CD8-positive, alpha-beta memory T cell (primary cell): ENCODE data around the gene GALNT14. TPM values are rescaled to one million over a fixed set of nuclear protein-coding genes. Genes with fewer than 3 reads are reported as not detected.

ENCODE experiments used
- CTCF ChIA-PET: fragments of 350-600 bp; sonication (Branson Sonifier 250); formaldehyde crosslinking; loops from one replicate; lab custom pipeline; 2021; ENCODE audit warnings: antibody characterized with exemption; lab: Charles Lee
- POLR2A ChIA-PET: fragments of 350-600 bp; sonication (Branson Sonifier 250); formaldehyde crosslinking; loops from one replicate; lab custom pipeline; 2021; ENCODE audit warnings: antibody characterized with exemption; lab: Charles Lee
- DNase-seq, 5 donors: peaks; one replicate each; pipeline versions ENCODE4 v3.0.0 to v3.0.0-alpha.2; 2020 to 2022; ENCODE audit warnings: mixed read lengths in 1 of 5
- H3K27ac ChIP-seq: one replicate; pipeline ENCODE4 v1.7.0; 2013; ENCODE audit warnings: low read depth, mild to moderate bottlenecking, low read length, moderate library complexity
- H3K27me3 ChIP-seq: 2 replicates; pipeline ENCODE4 v1.7.0; 2013; ENCODE audit warnings: low read length, mild to moderate bottlenecking; ENCODE audit not compliant: insufficient read depth, poor library complexity, severe bottlenecking
- H3K36me3 ChIP-seq: 2 replicates; pipeline ENCODE4 v1.7.0; 2013; ENCODE audit warnings: mild to moderate bottlenecking, low read length, moderate library complexity; ENCODE audit not compliant: insufficient read depth
- H3K4me1 ChIP-seq: 2 replicates; pipeline ENCODE4 v1.7.0; 2013; ENCODE audit warnings: mild to moderate bottlenecking, low read length, moderate library complexity; ENCODE audit not compliant: insufficient read depth
- H3K4me3 ChIP-seq: 2 replicates; pipeline ENCODE4 v1.7.0; 2013; ENCODE audit warnings: mild to moderate bottlenecking, low read length
- H3K9me3 ChIP-seq: 2 replicates; pipeline ENCODE4 v1.7.0; 2013; ENCODE audit warnings: mild to moderate bottlenecking, low read length
- H3K27ac Mint-ChIP-seq, 8 donors: one replicate each; pipeline ENCODE4 v1.8.0; 2020 to 2021; ENCODE audit warnings: mixed read lengths in 8 of 8, mild to moderate bottlenecking in 6 of 8, inconsistent platforms in 3 of 8, moderate library complexity in 3 of 8
- H3K27me3 Mint-ChIP-seq, 2 donors: one replicate each; pipeline ENCODE4 v1.8.0; 2020 to 2021; ENCODE audit warnings: mixed read lengths in 2 of 2, mild to moderate bottlenecking in 1 of 2, moderate library complexity in 1 of 2
- H3K36me3 Mint-ChIP-seq, 3 donors: one replicate each; pipeline ENCODE4 v1.8.0; 2020 to 2021; ENCODE audit warnings: mixed read lengths in 3 of 3, inconsistent platforms in 1 of 3, mild to moderate bottlenecking in 1 of 3
- H3K4me1 Mint-ChIP-seq, 3 donors: one replicate each; pipeline ENCODE4 v1.8.0; 2020 to 2021; ENCODE audit warnings: mixed read lengths in 3 of 3, inconsistent platforms in 1 of 3, mild to moderate bottlenecking in 1 of 3
- H3K4me3 Mint-ChIP-seq, 7 donors: one replicate each; pipeline ENCODE4 v1.8.0; 2020 to 2021; ENCODE audit warnings: mixed read lengths in 7 of 7, mild to moderate bottlenecking in 6 of 7, moderate library complexity in 4 of 7, inconsistent platforms in 2 of 7
- H3K9me3 Mint-ChIP-seq, 5 donors: one replicate each; pipeline ENCODE4 v1.8.0; 2020 to 2022; ENCODE audit warnings: mixed read lengths in 5 of 5, mild to moderate bottlenecking in 3 of 5, moderate library complexity in 2 of 5, inconsistent platforms in 1 of 5
- polyA plus RNA-seq: library from polyadenylated mRNA; unstranded; fragments of 300-500 nt; fragmentation: Illumina TruSeq; gene quantifications from one replicate; pipeline ENCODE4 v1.2.3, GENCODE V29; 2021
- total RNA-seq, 2 experiments: library from RNA; stranded (reverse); gene quantifications; one replicate each; pipeline ENCODE4 v1.2.3, GENCODE V29; 2021

GALNT14 gene
- total and polyA plus RNA-seq, 3 experiments from 2014 or later = 0.62 to 0.74 TPM; not detected in 1

GRCh38 chr2:31110998-31111397 is 27.2 kb downstream of the GALNT14 start:
- Histone ChIP-seq H3K9me3 (no peaks in the 10 kb centered on the region), H3K27me3 (no peaks in the 10 kb centered on the region), H3K4me3 (no peak overlapping the region), H3K27ac (no peak overlapping the region), H3K4me1 (no peaks in the 10 kb centered on the region), H3K36me3 (no peaks in the 10 kb centered on the region)
- no peak overlapping the region for H3K27ac Mint-ChIP-seq
- no peaks in the 10 kb centered on the region for H3K36me3 Mint-ChIP-seq
- peaks cover 11 to 54% of the 10 kb centered on the region in 2 donors for H3K27me3 Mint-ChIP-seq
- CTCF ChIA-PET = no interaction called here
- POLR2A ChIA-PET = no interaction called here
- no peak for DNase-seq
- H3K4me1 Mint-ChIP-seq = no peaks in the 10 kb centered on the region
- no peak overlapping the region for H3K4me3 Mint-ChIP-seq
- peaks cover 0 to 3% (median 0%) of the 10 kb centered on the region in 5 donors for H3K9me3 Mint-ChIP-seq

- ChIA-PET CTCF (no interaction called here), POLR2A (no interaction called here)
- Mint-ChIP-seq H3K4me3 (no peak overlapping the region), H3K4me1 (no peaks in the 10 kb centered on the region), H3K36me3 (no peaks in the 10 kb centered on the region), H3K27me3 (peaks cover 11 to 58% of the 10 kb centered on the region in 2 donors), H3K27ac (no peak overlapping the region), H3K9me3 (peaks cover 0 to 3% (median 0%) of the 10 kb centered on the region in 5 donors)
- Histone ChIP-seq H3K36me3 (no peaks in the 10 kb centered on the region), H3K4me3 (no peak overlapping the region), H3K4me1 (no peaks in the 10 kb centered on the region), H3K27ac (no peak overlapping the region), H3K9me3 (no peaks in the 10 kb centered on the region), H3K27me3 (no peaks in the 10 kb centered on the region)
- DNase-seq = no peak
Observed at GRCh38 chr2:31110431-31110830, 27.8 kb downstream of the GALNT14 start.

DNA sequence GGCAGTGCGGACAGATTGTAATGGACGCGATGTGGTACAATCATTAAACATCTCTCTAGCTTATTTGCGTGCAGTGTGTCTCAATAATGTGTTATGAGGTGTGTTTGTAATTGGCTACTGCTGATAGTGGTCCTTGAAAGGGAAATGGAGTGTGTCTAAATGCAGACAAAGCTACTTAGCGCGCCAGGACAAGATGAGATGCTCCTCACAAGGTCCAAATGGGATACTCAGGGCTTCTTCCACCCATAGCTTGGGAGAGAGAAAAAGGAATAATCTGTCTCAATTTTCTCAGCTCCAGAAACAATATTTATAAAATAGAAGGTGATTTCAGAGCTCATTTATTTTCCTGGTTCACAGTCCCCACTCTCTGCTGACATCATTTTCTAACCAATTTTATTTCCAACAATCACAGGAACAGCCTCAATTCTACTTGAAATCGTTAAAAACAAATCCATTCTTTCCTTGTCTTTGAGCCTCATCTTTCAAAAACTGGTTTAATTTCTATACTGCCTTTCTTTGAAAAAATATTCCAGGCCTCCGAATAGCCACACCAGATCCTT is 28.5 kb downstream of the GALNT14 start:
- no peak overlapping the region for H3K4me3 Mint-ChIP-seq
- no peaks in the 10 kb centered on the region for H3K36me3 Mint-ChIP-seq
- Histone ChIP-seq H3K4me3 (no peak overlapping the region), H3K4me1 (no peaks in the 10 kb centered on the region), H3K9me3 (no peaks in the 10 kb centered on the region), H3K27me3 (no peaks in the 10 kb centered on the region), H3K27ac (no peak overlapping the region), H3K36me3 (no peaks in the 10 kb centered on the region)
- H3K4me1 Mint-ChIP-seq = no peaks in the 10 kb centered on the region
- no peak overlapping the region for H3K27ac Mint-ChIP-seq
- H3K9me3 Mint-ChIP-seq = peaks cover 0 to 3% (median 0%) of the 10 kb centered on the region in 5 donors
- no peak for DNase-seq
- CTCF ChIA-PET = interaction anchor here (0.7 kb wide), 1 partner anchor 26 kb away, joined by 3 read pairs; no protein-coding TSS in a partner anchor
- H3K27me3 Mint-ChIP-seq = peaks cover 11 to 64% of the 10 kb centered on the region in 2 donors
- POLR2A ChIA-PET = no interaction called here

DNA sequence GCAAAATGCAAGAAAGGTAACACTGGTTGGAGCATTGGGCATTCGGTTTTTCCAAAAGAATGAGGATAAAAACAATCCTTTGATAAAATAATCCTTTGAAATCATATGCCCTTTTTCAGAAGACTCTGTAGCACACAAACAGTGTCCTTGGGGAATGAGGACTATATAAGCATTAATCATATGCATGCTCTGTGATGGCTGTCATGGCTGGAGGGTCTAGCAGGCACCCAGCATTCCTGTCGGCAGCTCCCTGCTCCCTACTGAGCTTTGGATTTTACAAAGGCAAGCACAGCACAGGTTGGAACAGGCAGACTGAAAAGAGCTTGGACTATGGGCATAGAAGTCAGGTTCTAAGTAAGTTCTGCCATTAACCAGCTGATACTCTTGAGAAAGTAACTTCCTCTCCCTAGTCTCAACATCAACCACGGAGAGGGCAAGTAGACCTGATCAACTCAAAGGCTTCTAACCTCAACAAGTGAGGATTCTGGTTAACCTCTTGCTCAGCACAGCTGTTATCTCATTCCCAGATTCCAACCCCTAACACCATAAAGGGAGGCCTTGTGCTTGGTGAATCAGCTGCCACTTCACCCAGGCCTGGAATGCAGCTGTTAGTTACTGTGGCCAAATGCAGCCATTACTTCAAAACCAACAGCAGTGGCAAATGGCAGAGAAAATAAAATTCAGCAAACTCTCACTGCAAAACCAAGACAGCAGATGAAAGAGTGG is 29.5 kb downstream of the GALNT14 start:
- Histone ChIP-seq H3K36me3 (no peaks in the 10 kb centered on the region), H3K27me3 (no peaks in the 10 kb centered on the region), H3K4me3 (no peak overlapping the region), H3K27ac (no peak overlapping the region), H3K4me1 (no peaks in the 10 kb centered on the region), H3K9me3 (no peaks in the 10 kb centered on the region)
- Mint-ChIP-seq H3K4me3 (no peak overlapping the region), H3K36me3 (no peaks in the 10 kb centered on the region), H3K27me3 (peaks cover 13 to 63% of the 10 kb centered on the region in 2 donors), H3K9me3 (no peaks in the 10 kb centered on the region), H3K27ac (no peak overlapping the region), H3K4me1 (no peaks in the 10 kb centered on the region)
- ChIA-PET POLR2A (no interaction called here), CTCF (no interaction called here)
- no peak for DNase-seq

GRCh38 chr2:31107591-31108300 is 30.5 kb downstream of the GALNT14 start:
- Histone ChIP-seq H3K4me3 (no peak overlapping the region), H3K36me3 (no peaks in the 10 kb centered on the region), H3K9me3 (no peaks in the 10 kb centered on the region), H3K27me3 (peaks cover 4% of the 10 kb centered on the region), H3K27ac (no peak overlapping the region), H3K4me1 (no peaks in the 10 kb centered on the region)
- H3K36me3 Mint-ChIP-seq = no peaks in the 10 kb centered on the region
- ChIA-PET POLR2A (no interaction called here), CTCF (no interaction called here)
- peaks cover 13 to 61% of the 10 kb centered on the region in 2 donors for H3K27me3 Mint-ChIP-seq
- no peak overlapping the region for H3K4me3 Mint-ChIP-seq
- H3K9me3 Mint-ChIP-seq = no peaks in the 10 kb centered on the region
- no peak overlapping the region for H3K27ac Mint-ChIP-seq
- H3K4me1 Mint-ChIP-seq = no peaks in the 10 kb centered on the region
- no peak for DNase-seq

GRCh38 chr2:31101701-31102100 is 36.5 kb downstream of the GALNT14 start:
- peaks cover 11 to 46% of the 10 kb centered on the region in 2 donors for H3K27me3 Mint-ChIP-seq
- CTCF ChIA-PET = no interaction called here
- no peaks in the 10 kb centered on the region for H3K9me3 Mint-ChIP-seq
- POLR2A ChIA-PET = no interaction called here
- no peak overlapping the region for H3K27ac ChIP-seq
- no peak overlapping the region for H3K27ac Mint-ChIP-seq
- no peaks in the 10 kb centered on the region for H3K4me1 ChIP-seq
- H3K4me3 ChIP-seq = no peak overlapping the region
- no peak for DNase-seq
- H3K27me3 ChIP-seq = peaks cover 4% of the 10 kb centered on the region
- H3K4me1 Mint-ChIP-seq = peaks cover 0 to 8% (median 6%) of the 10 kb centered on the region in 3 donors
- H3K36me3 ChIP-seq = no peaks in the 10 kb centered on the region
- H3K9me3 ChIP-seq = no peaks in the 10 kb centered on the region
- H3K4me3 Mint-ChIP-seq = no peak overlapping the region
- H3K36me3 Mint-ChIP-seq = no peaks in the 10 kb centered on the region

DNA sequence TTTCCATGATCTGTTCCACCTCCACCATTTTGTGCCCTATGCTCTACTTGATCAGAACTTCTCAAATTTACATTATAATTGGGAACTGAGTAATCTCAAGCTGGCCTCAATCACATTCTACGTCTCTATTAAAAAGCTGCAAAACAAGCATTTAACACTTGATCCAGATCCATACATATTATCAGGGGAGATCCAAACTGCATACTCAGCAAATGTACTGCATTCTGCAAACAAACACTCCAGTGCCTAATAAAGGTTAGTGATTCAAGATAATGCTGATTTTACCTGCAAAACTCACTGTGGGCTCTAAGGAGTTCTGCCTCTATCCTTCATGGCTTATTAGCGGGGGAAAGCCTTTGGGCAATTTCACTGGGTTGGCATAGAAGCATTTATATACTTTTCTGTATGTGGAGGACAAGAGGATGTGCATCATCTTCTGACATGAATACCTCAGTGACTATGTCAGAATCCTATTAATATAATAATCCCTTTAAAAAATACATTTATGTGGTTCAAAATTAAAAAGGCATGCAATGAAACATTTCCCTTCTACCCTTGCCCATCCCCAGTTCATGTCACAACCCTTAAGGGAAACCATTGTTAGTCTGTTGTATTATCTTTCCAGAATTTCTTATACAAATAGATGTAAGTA is 40.2 kb downstream of the GALNT14 start:
- Histone ChIP-seq H3K27ac (no peak overlapping the region), H3K27me3 (peaks cover under 1% of the 10 kb centered on the region), H3K4me1 (no peaks in the 10 kb centered on the region), H3K36me3 (no peaks in the 10 kb centered on the region), H3K4me3 (no peak overlapping the region), H3K9me3 (no peaks in the 10 kb centered on the region)
- POLR2A ChIA-PET = no interaction called here
- Mint-ChIP-seq H3K36me3 (no peaks in the 10 kb centered on the region), H3K9me3 (no peaks in the 10 kb centered on the region), H3K27ac (no peak overlapping the region), H3K4me3 (no peak overlapping the region), H3K4me1 (peaks cover 0 to 8% (median 6%) of the 10 kb centered on the region in 3 donors), H3K27me3 (peaks cover 7 to 22% of the 10 kb centered on the region in 2 donors)
- no peak for DNase-seq
- CTCF ChIA-PET = no interaction called here

DNA sequence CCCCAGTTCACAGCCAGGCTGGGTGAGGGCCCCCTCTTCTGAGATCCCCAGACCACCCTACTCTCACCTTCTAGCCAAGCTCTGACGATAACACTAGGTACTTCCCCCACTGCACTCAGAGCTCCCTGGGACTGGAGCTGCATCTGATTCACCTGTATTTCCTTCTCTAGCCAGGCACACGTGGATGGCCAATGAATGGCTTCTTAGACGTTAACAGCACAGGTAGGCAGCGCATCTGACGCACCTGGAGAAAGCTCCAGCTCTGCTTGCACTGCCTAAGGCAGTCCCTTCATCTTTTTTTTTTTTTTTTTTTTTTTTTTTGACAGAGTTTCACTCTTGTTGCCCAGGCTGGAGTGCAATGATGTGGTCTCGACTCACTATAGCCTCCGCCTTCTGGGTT is 48.1 kb downstream of the GALNT14 start:
- peaks cover 7 to 19% of the 10 kb centered on the region in 2 donors for H3K27me3 Mint-ChIP-seq
- Histone ChIP-seq H3K36me3 (no peaks in the 10 kb centered on the region), H3K27me3 (no peaks in the 10 kb centered on the region), H3K9me3 (no peaks in the 10 kb centered on the region), H3K4me1 (no peaks in the 10 kb centered on the region), H3K4me3 (no peak overlapping the region), H3K27ac (no peak overlapping the region)
- POLR2A ChIA-PET = no interaction called here
- H3K4me3 Mint-ChIP-seq = no peak overlapping the region
- CTCF ChIA-PET = no interaction called here
- H3K27ac Mint-ChIP-seq = no peak overlapping the region
- H3K4me1 Mint-ChIP-seq = no peaks in the 10 kb centered on the region
- H3K9me3 Mint-ChIP-seq = peaks cover 0 to 1% (median 0%) of the 10 kb centered on the region in 5 donors
- no peaks in the 10 kb centered on the region for H3K36me3 Mint-ChIP-seq
- no peak for DNase-seq
